Ectodermal cell (in vitro differentiated cells): ENCODE data around the gene SLC25A46.
"Not testable (repeated sequence)": the region's sequence is repeated elsewhere in the genome, so short reads cannot be mapped to it uniquely, and the experiment has no call there.

Experiments used
- H3K27ac ChIP-seq: 2 replicates; pipeline ENCODE4 v1.7.0; 2013; ENCODE audit warnings: mild to moderate bottlenecking, low read depth, low read length; ENCODE audit not compliant: insufficient read depth, poor library complexity, severe bottlenecking
- H3K27me3 ChIP-seq: 2 replicates; pipeline ENCODE4 v1.7.0; 2013; ENCODE audit warnings: mild to moderate bottlenecking, low read length; ENCODE audit not compliant: insufficient read depth, control insufficient read depth, poor library complexity, severe bottlenecking
- H3K36me3 ChIP-seq: one replicate; pipeline ENCODE4 v1.7.0; 2013; ENCODE audit warnings: low read length; ENCODE audit not compliant: control insufficient read depth, insufficient read depth
- H3K4me1 ChIP-seq: one replicate; pipeline ENCODE4 v1.7.0; 2013; ENCODE audit warnings: low read length; ENCODE audit not compliant: control insufficient read depth, insufficient read depth
- H3K4me3 ChIP-seq: 2 replicates; pipeline ENCODE4 v1.7.0; 2013; ENCODE audit warnings: low read depth, low read length, control low read depth; ENCODE audit not compliant: insufficient read depth
- H3K9me3 ChIP-seq: 2 replicates; pipeline ENCODE4 v1.7.0; 2013; ENCODE audit warnings: mild to moderate bottlenecking, low read length, moderate library complexity; ENCODE audit not compliant: control insufficient read depth
- WGBS, 2 experiments: methylation state at CpG; one replicate each; pipeline ENCODE4 v1.1.7; 2013; ENCODE audit warnings: missing lambda C conversion rate in 2 of 2; 5-methylcytosine and 5-hydroxymethylcytosine counted together

Gene SLC25A46

DNA sequence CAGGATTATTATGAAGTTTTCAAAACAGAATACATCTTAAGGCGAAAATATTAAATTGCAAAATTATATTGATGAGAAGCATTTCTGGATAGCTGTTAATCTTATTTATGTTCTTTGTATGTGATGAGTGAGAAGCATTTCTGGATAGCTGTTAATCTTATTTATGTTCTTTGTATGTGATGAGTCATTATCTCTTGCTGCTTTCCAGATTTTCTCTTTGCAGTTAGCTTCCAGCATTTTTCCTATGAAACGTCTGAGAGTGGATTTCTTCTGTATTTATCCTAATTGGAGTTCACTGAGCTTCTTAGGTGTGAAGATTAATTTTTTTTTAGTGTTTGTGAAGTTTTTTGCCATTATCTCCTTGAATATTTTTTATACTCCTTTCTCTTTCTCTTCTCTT is 20.5 kb upstream of the SLC25A46 start:
- Histone ChIP-seq H3K4me1 (no peaks in the 10 kb centered on the region), H3K9me3 (no peaks in the 10 kb centered on the region), H3K27me3 (no peaks in the 10 kb centered on the region), H3K4me3 (no peak overlapping the region), H3K27ac (no peak overlapping the region), H3K36me3 (no peaks in the 10 kb centered on the region)
- 83 to 86% methylated on average over 1 to 2 of the region's 2 CpGs for WGBS, 2 experiments

DNA sequence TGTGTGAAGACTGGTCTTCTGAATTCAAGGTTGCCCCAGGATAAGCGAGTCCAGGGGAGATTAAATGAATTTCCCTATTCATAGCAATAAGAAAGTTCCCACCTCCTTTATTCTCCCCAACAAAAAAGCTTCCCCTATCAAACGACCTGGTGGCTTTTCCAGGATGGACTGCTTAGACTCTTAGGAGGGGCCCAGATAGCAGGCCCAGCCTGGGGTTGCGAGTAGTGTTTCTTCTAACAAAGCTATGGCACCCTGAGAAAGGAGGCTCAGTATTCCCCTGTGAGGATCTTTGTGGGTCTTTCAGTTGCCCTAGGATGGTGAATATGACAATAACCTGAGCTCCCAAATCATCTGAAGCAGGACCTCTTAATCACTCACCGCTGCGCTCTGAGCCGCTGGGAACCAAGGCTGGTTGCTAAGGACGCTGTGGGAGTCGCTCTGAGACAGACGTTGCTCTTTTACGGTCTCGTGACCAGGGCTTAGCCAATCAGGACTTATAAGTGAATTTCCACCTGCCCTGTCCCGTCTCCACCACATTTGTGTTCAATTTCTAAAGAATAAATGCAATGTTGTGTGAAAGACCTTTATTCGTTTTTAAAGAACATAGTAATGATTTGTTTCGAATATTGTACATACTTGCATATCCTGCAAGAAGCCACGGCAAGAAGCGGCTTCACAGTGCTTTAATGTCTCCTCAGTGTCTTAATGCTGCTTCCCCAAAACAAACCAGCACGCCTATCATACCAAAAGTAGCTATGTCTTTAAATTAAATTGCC is 12.4 kb upstream of the SLC25A46 start, which contains the start of gene TMEM232:
TSS of gene TMEM232 (minus strand) at position 423 of the 776 bp plus-strand sequence. CDS start 59,319 bp downstream, outside the sequence.
- WGBS, 2 experiments: 78 to 80% methylated on average over 17 of the region's 17 CpGs
- H3K27ac ChIP-seq: no peak within 1 kb of the TSS
- no peak within 1 kb of the TSS for H3K4me3 ChIP-seq
- H3K4me1 ChIP-seq: no peaks in the 10 kb centered on the region
- no peaks in the 10 kb centered on the region for H3K27me3 ChIP-seq
- H3K9me3 ChIP-seq: no peaks in the 10 kb centered on the region
- no peaks in the 10 kb centered on the region for H3K36me3 ChIP-seq

DNA sequence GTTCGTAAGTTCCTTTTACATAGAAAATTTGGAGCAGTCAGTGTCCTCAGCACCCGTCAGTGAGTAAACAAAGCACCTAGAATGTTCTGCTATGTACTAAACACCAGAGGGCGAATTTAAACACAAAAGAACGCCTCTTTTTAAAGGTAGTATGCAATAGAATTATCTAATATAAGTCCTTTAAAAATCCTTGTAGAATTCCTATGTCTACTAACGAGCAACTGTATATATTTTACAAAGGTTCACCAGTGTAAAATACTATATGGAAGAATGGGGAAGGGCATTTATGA is 11.8 kb upstream of the SLC25A46 start:
- Histone ChIP-seq H3K27me3 (no peaks in the 10 kb centered on the region), H3K36me3 (no peaks in the 10 kb centered on the region), H3K9me3 (no peaks in the 10 kb centered on the region), H3K27ac (no peak overlapping the region), H3K4me1 (no peaks in the 10 kb centered on the region), H3K4me3 (no peak overlapping the region)
- whole genome bisulfite sequencing, 2 experiments: 85 to 88% methylated on average over 2 to 4 of the region's 5 CpGs

DNA sequence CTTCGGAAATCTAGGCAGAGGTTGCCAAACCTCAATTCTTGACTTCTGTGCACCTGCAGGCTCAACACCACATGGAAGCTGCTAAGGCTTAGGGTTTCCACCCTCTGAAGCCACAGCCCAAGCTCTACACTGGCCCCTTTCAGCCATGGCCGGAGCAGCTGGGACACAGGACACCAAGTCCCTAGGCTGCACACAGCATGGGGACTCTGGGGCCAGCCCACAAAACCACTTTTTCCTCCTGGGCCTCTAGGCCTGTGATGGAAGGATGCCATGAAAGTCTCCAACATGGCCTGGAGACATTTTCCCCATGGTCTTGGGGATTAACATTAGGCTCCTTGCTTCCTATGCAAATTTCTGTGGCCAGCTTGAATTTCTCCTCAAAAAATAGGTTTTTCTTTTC is 7.3 kb upstream of the SLC25A46 start:
- H3K4me1 ChIP-seq, H3K36me3 ChIP-seq, H3K27me3 ChIP-seq, H3K4me3 ChIP-seq, H3K27ac ChIP-seq, H3K9me3 ChIP-seq: not testable (repeated sequence)
- WGBS, 2 experiments: 92 to 95% methylated on average over 2 of the region's 2 CpGs

DNA sequence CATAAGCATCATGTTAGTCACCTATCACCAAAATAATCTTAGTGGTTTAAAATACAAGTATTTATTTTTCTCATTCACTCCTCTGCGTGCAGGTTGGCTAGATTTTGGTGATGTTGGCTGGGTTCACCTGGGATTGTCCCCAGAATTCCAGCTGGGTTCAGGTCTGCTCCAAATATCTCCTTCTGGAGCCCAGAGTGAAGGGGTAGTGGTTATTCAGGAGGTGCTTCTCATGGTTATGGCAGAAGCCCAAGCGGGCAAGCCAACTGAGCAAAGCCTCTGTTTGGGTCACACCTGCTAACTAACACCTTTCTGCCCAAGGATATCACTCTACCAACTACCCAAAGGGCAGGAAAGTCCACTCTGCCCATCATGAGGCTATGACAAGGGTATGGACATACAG is 4.7 kb upstream of the SLC25A46 start:
- Histone ChIP-seq H3K27ac (no peak overlapping the region), H3K9me3 (no peaks in the 10 kb centered on the region), H3K4me1 (no peaks in the 10 kb centered on the region), H3K27me3 (peaks cover 16% of the 10 kb centered on the region), H3K4me3 (no peak overlapping the region), H3K36me3 (no peaks in the 10 kb centered on the region)
- WGBS, 2 experiments: 87 to 91% methylated on average over 2 of the region's 2 CpGs

DNA sequence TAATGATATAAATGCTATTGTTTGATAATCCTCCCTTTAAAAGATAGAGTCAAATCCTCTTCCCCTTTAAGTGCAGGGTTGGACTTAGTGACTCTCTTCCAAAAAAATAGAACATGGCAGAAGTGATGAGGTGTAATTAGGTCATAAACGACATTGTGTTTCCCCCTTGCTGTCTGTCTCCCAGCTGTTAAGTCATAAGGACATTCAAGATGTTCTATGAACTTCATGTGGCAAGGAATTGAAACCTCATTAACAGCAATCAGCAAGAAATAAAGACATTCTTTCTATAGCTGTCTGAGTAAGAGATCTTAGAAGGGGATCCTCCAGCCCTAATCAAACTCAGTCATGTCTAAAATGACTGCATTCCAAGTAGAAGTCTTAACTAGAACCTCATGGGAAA is 3.3 kb upstream of the SLC25A46 start:
- H3K36me3 ChIP-seq: no peaks in the 10 kb centered on the region
- H3K27me3 ChIP-seq: peaks cover 16% of the 10 kb centered on the region
- H3K9me3 ChIP-seq: no peaks in the 10 kb centered on the region
- 91 to 95% methylated on average over 1 of the region's 1 CpG for WGBS, 2 experiments
- H3K4me3 ChIP-seq: no peak overlapping the region
- H3K4me1 ChIP-seq: no peaks in the 10 kb centered on the region
- no peak overlapping the region for H3K27ac ChIP-seq

DNA sequence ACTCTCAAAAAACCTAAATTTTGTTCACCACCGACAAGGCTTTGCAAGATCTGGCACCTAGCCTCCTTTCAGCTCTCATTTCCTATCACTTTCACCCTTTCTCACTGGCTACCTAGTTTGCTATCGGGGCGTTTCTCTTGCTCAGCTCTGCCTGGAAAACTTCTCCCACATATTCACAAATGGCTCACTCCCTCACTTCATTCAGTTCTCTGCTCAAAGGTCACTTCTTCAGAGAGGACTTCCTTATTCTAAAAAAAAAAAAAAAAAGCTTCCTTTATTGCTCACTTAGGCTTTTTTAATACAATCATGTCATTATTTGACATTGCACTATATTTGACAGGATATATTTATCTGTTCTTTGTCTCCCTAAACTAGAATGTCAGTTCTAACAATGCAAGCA is 2.1 kb upstream of the SLC25A46 start:
- WGBS, 2 experiments: 89 to 90% methylated on average over 3 of the region's 3 CpGs

DNA sequence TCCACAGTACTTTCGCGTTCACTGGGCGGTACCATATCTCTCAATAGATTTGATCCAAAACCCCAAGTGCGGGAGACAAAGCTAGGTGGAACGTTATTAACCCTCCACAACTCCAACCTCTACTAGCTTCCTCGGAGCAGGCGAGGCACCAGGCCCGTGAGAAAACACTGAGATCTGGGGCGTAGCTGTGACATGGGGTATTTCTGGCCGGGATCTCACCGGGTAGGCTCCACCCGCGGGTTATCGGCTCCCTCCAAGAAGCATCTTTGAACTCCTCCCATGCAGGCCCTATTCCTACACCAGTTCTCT is 350 bp upstream of the SLC25A46 start:
- Histone ChIP-seq H3K27ac (no peak overlapping the region), H3K9me3 (no peaks in the 10 kb centered on the region), H3K36me3 (no peaks in the 10 kb centered on the region), H3K4me3 (peak overlapping the region; percentile 85), H3K27me3 (peaks cover 16% of the 10 kb centered on the region), H3K4me1 (no peaks in the 10 kb centered on the region)
- 2% methylated on average over 14 of the region's 14 CpGs for WGBS, 2 experiments

More for the DNA sequence above, 2.1 kb upstream of the SLC25A46 start:
- Histone ChIP-seq H3K36me3 (no peaks in the 10 kb centered on the region), H3K4me3 (no peak overlapping the region), H3K27me3 (peaks cover 16% of the 10 kb centered on the region), H3K9me3 (no peaks in the 10 kb centered on the region), H3K27ac (no peak overlapping the region), H3K4me1 (no peaks in the 10 kb centered on the region)

DNA sequence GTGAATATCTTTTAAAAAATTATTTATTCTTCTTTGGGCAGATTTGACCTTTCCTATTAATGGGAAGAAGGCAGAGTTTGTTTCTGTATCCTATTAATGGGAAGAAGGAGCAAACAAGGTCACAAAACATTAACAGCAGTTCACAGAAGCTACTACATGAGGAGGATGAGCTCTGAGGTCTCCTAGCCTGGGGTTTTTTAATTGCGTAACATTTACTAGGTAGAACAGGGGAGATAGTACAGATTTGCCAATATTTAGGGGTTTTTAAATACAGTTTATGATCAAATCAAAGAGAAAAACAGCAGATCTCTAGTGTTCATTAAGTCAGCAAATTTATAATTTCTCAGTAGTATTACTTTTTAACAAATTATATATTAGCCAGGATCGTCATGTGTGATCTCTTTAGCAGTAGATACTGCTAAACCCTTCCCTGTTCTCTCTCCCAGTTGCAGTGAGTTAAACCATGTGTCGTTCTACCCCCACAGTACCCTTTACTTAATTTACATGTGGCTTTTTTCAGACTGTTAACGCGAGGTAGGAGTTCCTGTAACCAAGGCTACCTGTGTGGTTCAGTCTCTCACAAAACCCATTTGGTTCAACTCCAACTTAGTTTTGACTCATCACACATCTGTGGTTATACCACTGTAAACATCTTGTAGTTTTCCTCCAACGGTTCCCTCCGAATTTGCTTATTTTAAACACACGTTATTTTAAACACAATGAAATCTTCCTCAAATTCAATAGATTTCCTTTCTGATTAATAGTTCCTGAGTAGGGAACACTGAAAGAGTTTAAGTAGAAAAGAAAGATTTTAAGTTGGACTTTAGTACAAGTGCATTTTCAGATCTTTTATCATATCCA is 13.3 kb downstream of the SLC25A46 start:
- Histone ChIP-seq H3K27me3 (no peaks in the 10 kb centered on the region), H3K27ac (no peak overlapping the region), H3K36me3 (no peaks in the 10 kb centered on the region), H3K9me3 (no peaks in the 10 kb centered on the region), H3K4me1 (no peaks in the 10 kb centered on the region), H3K4me3 (no peak overlapping the region)
- 87 to 91% methylated on average over 8 of the region's 8 CpGs for WGBS, 2 experiments

DNA sequence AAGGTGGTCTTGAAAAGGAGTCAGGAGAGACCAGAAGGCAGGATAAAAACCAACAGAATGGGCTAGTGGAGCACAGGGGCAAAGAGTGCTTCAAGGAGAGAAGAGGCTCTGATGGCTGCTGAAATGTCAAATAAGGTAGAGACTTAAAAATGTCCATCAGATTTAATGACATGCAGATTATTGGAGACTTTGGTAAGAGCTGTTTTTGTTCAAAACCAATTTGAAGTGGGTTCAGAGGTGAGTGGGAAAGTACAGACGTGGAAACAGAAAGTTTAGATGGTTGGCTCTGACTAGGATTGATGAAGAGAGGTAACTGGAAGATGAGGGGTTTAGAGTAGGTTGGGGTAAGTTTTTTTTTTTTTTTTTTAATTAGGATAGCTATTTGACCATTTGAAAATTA is 14.1 kb downstream of the SLC25A46 start:
- no peaks in the 10 kb centered on the region for H3K9me3 ChIP-seq
- no peak overlapping the region for H3K4me3 ChIP-seq
- WGBS, 2 experiments: 95% methylated on average over 1 of the region's 1 CpG
- no peaks in the 10 kb centered on the region for H3K27me3 ChIP-seq
- H3K27ac ChIP-seq: no peak overlapping the region
- no peaks in the 10 kb centered on the region for H3K4me1 ChIP-seq
- no peaks in the 10 kb centered on the region for H3K36me3 ChIP-seq
